ENCODE results near the gene IL17RB. TPM values are rescaled to one million over a fixed set of nuclear protein-coding genes. Genes with fewer than 3 reads are reported as not detected.

IL17RB gene
- total and polyA plus RNA-seq, 2 of the 4 experiments (the other 2 are of a cell fraction): under 0.01 TPM; not detected in 1

GRCh38 chr3:53805463-53806159, 40.8 kb upstream of the IL17RB start (continued):
- TF ChIP-seq RAD21 (IDR thresholded peaks at IDR 0.05; ENCODE audit: low read length): no peak

GRCh38 chr3:53806182-53807116, 39.9 kb upstream of the IL17RB start:
- in situ Hi-C loops (cut with MboI; ENCODE audit: low sequenced_read_pairs): no loop called here

More at GRCh38 chr3:53806182-53807116, 39.9 kb upstream of the IL17RB start:
- H3K4me1 ChIP-seq (ENCODE audit: control insufficient read depth, insufficient read depth, low read length): peaks cover 14% of the 10 kb centered on the region
- peak overlapping the region; percentile 90 for H2BK20ac ChIP-seq (ENCODE audit: low read depth, low read length)
- peaks cover 20% of the 10 kb centered on the region for H3K9me1 ChIP-seq (ENCODE audit: insufficient read depth, low read length)
- H4K5ac ChIP-seq (ENCODE audit: low read depth, low read length): no peak overlapping the region
- dilution Hi-C loops (cut with HindIII; ENCODE audit: low sequenced_read_pairs, unreplicated experiment): no loop called here
- peak overlapping the region; percentile 15 to 88; a peak in 3 of 4 replicates for H4K8ac ChIP-seq (ENCODE audit: low read depth in 2 of 2, low read length in 2 of 2)
- peak overlapping the region; percentile 85 for H3K4ac ChIP-seq (ENCODE audit: low read depth, low read length)
- intact Hi-C loops (cut with micrococcal nuclease): no loop called here
- H3K14ac ChIP-seq (replicated peaks; ENCODE audit: low read depth, low read length): peak overlapping the region; percentile 53
- no peak overlapping the region for H3K23ac ChIP-seq (ENCODE audit: low read depth, low read length)
- peak overlapping the region; percentile 73 for H2BK5ac ChIP-seq (ENCODE audit: low read depth, low read length, poor library complexity, severe bottlenecking)
- H2AK9ac ChIP-seq (replicated peaks; ENCODE audit: low read depth, low read length, poor library complexity): peak overlapping the region; percentile 83
- no peaks in the 10 kb centered on the region; the same call in 1 of the 2 replicates for H3K27me3 ChIP-seq (ENCODE audit: control insufficient read depth, insufficient read depth, low read length)
- no peaks in the 10 kb centered on the region for H3K9me3 ChIP-seq (ENCODE audit: control insufficient read depth, insufficient read depth, low read length)
- CTCF ChIA-PET: no interaction called here
- H2AK5ac ChIP-seq (ENCODE audit: low read depth, low read length): peak overlapping the region; percentile 89; the same call in 1 of the 2 replicates
- H3K18ac ChIP-seq (ENCODE audit: low read depth, low read length): peak overlapping the region; percentile 54
- peak overlapping the region; percentile 93 for H2BK120ac ChIP-seq (ENCODE audit: low read depth, low read length)
- ATAC-seq (ENCODE audit: low read depth) (peak; percentile 75), DNase-seq (peak; percentile 82)
- H3K4me2 ChIP-seq (ENCODE audit: low read depth, low read length): no peak overlapping the region
- POLR2A ChIA-PET (ENCODE audit: unreplicated experiment): no interaction called here
- H3K9ac ChIP-seq (ENCODE audit: low read depth, low read length): no peak overlapping the region
- peak overlapping the region; percentile 83 for H2AFZ ChIP-seq (replicated peaks; ENCODE audit: low read length, poor library complexity)
- no peak overlapping the region for H3K4me3 ChIP-seq (ENCODE audit: insufficient read depth, low read depth, low read length)
- 100% methylated on average over 2 of the region's 10 CpGs; no CpG with 5 or more reads in 1 of the 2 experiments for WGBS, 2 experiments (ENCODE audit: extremely low coverage in 2 of 2, insufficient read length in 1 of 2)
- H3K27ac ChIP-seq (ENCODE audit: insufficient read depth, low read length): peak overlapping the region; percentile 25; the same call in 1 of the 2 replicates
- H4K91ac ChIP-seq (ENCODE audit: insufficient read depth, low read depth, low read length): peak overlapping the region; percentile 81
- peak overlapping the region; percentile 90; the same call in 2 of the 3 replicates for H2BK15ac ChIP-seq (ENCODE audit: low read depth, low read length)
- H3K36me3 ChIP-seq (ENCODE audit: control insufficient read depth, insufficient read depth, low read length): no peaks in the 10 kb centered on the region
- BruUV-seq (replicated peaks): no TSS peak
- no peaks in the 10 kb centered on the region for H4K20me1 ChIP-seq (ENCODE audit: insufficient read depth, low read length)
- H3K56ac ChIP-seq (ENCODE audit: extremely low read depth, insufficient read depth, low read length): no peak overlapping the region
- no peak for TF ChIP-seq NFE2L2 (IDR thresholded peaks at IDR 0.05; ENCODE audit: low read depth, low read length)
- peak; percentile 14; the same call in 1 of the 2 replicates for TF ChIP-seq MAZ (IDR thresholded peaks at IDR 0.05; ENCODE audit: borderline replicate concordance, low read depth, low read length)
- TF ChIP-seq CTCF (conservative IDR thresholded peaks at IDR 0.05; ENCODE audit: low read depth, low read length): peak; percentile 28
- TF ChIP-seq MAFK (IDR thresholded peaks at IDR 0.05; ENCODE audit: low read depth, low read length): peak; percentile 47
- TF ChIP-seq RAD21 (IDR thresholded peaks at IDR 0.05; ENCODE audit: low read length): peak; percentile 37
- TF ChIP-seq USF2 (IDR thresholded peaks at IDR 0.05; ENCODE audit: low read depth, low read length): no peak
- no peak for TF ChIP-seq RCOR1 (IDR thresholded peaks at IDR 0.05; ENCODE audit: insufficient replicate concordance, low read length)
- no peaks in the 10 kb centered on the region for H3K79me1 ChIP-seq (ENCODE audit: low read depth in 1 of 2, low read length in 2 of 2)

Data from IMR-90 (cell line).